GM12801 (cell line): ENCODE measurements around the gene SLC11A2.

ENCODE experiments used
- CTCF ChIP-seq: IDR thresholded peaks from one replicate; pipeline ENCODE4 v1.5.1; 2011; ENCODE audit warnings: control low read depth; ENCODE audit not compliant: insufficient read length; ENCODE audit errors: extremely low read depth

SLC11A2 gene

GRCh38 chr12:51013441-51013840 is 12.7 kb downstream of the SLC11A2 start:
- TF ChIP-seq CTCF = no peak

- TF ChIP-seq CTCF = no peak
Observed at GRCh38 chr12:51012570-51013236, 13.5 kb downstream of the SLC11A2 start.

DNA sequence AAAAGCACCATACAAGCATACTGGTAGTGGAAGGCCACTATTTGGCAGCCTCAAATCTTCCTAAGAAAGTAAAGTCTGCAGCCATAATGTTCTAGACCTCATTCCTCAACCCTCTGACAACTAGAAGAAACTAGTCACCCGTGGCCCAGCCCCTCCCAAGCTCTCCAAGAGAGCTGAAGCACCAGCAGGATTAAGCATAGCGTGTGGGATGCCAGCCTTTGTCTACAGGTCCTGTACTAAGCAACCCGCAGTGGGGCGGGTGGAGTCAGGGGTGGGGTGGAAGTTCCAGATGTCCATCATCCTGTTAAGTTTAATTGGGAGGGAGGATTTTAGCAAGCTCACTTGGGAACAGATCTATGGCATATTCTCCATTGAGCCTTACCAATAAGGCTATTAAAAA is 14.2 kb downstream of the SLC11A2 start:
- TF ChIP-seq CTCF = no peak

DNA sequence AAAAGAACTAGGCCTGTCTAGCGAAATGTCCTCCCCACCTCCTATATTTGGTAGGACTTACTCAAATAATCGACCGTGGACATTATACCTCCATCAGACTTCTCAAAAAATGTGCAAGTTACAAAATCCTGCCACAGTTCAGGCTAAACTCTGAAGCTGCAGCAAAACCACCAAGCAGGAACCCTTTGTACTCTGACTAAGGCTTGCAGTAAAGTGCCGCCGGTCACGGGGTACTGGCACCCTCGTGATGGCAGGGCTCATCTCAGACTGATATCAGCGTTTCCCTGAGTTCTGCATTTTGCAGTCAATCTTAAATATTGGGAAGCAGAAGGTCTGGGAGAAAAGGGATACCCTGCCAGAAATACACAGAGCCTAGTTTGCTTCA is 17.1 kb downstream of the SLC11A2 start:
- TF ChIP-seq CTCF = no peak

DNA sequence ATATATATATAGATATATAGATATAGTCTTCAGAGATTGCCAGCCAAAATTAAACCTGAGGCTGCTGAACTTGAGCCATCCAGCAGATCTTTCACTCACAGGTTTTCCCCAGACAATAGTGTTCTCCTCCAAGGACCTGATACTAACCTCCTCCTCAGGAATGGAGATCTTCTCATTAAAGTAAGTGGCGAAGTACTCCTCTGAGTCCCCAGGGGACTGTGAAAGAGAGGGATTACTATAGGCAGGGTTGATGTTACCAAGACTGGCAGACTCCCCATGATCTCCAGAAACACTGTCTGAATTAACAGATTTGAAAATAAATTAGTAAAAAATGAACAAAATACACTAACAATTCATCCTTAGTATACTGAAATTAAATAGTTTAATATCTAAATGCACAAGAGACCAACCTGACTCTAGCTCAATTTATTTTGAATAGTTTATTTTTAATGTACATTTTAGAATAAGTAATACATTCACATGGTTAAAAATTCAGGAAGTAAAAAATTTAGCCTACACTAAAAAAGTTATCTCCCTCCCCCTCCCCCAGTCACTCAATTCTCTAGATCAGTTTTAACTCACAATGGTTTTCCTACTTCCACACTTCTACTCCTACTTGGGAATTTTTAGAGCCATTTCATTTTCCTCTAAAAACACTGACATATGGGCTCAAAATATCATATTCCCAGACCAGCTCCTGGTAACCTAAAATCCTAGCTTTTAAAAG is 17.7 kb downstream of the SLC11A2 start:
- TF ChIP-seq CTCF = no peak

GRCh38 chr12:51005671-51006070 is 20.5 kb downstream of the SLC11A2 start:
- no peak for TF ChIP-seq CTCF

- TF ChIP-seq CTCF = no peak
Observed at GRCh38 chr12:51005030-51005429, 21.2 kb downstream of the SLC11A2 start.
